Lung (tissue), 12 donors: ENCODE measurements around the gene PSMB2. TPM values are rescaled to one million over a fixed set of nuclear protein-coding genes. Genes with fewer than 3 reads are reported as not detected.

Experiments used
- ATAC-seq: fragments of 200-7000 bp; cut with Tn5 transposase; one replicate; pipeline ENCODE4 v1.9.1; 2020; ENCODE audit warnings: moderate number of reproducible peaks; ENCODE audit not compliant: insufficient read depth, low FRiP score
- DNase-seq, 3 donors: peaks; one replicate each; pipeline ENCODE4 v3.0.0-alpha.2; 2013 to 2017
- H3K27ac ChIP-seq, 2 donors: one replicate each; pipeline ENCODE4 v1.5.1; 2013; ENCODE audit warnings: mild to moderate bottlenecking in 2 of 2, moderate library complexity in 2 of 2, control low read depth in 1 of 2, inconsistent platforms in 1 of 2, low read depth in 1 of 2, low read length in 1 of 2
- H3K27me3 ChIP-seq, 3 donors: one replicate each; pipeline ENCODE4 v1.5.1; 2013; ENCODE audit warnings: low read length in 2 of 3; ENCODE audit not compliant: control insufficient read depth in 3 of 3, insufficient read depth in 3 of 3
- H3K36me3 ChIP-seq, 4 donors: one replicate each; pipeline ENCODE4 v1.5.1; 2013; ENCODE audit warnings: low read length in 4 of 4, mild to moderate bottlenecking in 1 of 4, moderate library complexity in 1 of 4; ENCODE audit not compliant: control insufficient read depth in 4 of 4, insufficient read depth in 4 of 4
- H3K4me1 ChIP-seq, 5 donors: one replicate each; pipeline ENCODE4 v1.5.1; 2013; ENCODE audit warnings: low read length in 5 of 5, mild to moderate bottlenecking in 2 of 5, moderate library complexity in 1 of 5; ENCODE audit not compliant: control insufficient read depth in 5 of 5, insufficient read depth in 5 of 5
- H3K4me3 ChIP-seq: one replicate; pipeline ENCODE4 v1.5.1; 2013; ENCODE audit warnings: mild to moderate bottlenecking, control low read depth, moderate library complexity
- H3K9ac ChIP-seq, 2 donors: one replicate each; pipeline ENCODE4 v1.5.1; 2013; ENCODE audit warnings: low read length in 2 of 2, control low read depth in 1 of 2; ENCODE audit not compliant: insufficient read depth in 1 of 2
- H3K9me3 ChIP-seq, 4 donors: one replicate each; pipeline ENCODE4 v1.5.1; 2013; ENCODE audit warnings: low read length in 3 of 4, mild to moderate bottlenecking in 1 of 4, moderate library complexity in 1 of 4; ENCODE audit not compliant: control insufficient read depth in 4 of 4, insufficient read depth in 3 of 4
- WGBS, 2 donors: extraction: QIAGEN DNeasy Blood & Tissue Kit; methylation state at CpG; one replicate each; pipeline ENCODE4 v1.1.7; 2013; 5-methylcytosine and 5-hydroxymethylcytosine counted together
- polyA plus RNA-seq, 2 donors: library from polyadenylated mRNA; stranded (reverse); fragments of 200-250 nt; gene quantifications; one replicate each; pipeline ENCODE4 v1.2.1, GENCODE V29; 2013
- total RNA-seq, 2 donors: library from RNA; depleted of rRNA in 1 of 2; stranded (reverse); fragments of >200 nt in 1 of 2; gene quantifications; one replicate each; pipeline ENCODE4 v1.2.1, GENCODE V29; 2014 to 2021
- TF ChIP-seq, protein P1 (sequence below): IDR thresholded peaks from 2 replicates; pipeline ENCODE4 v1.5.1; 2012; ENCODE audit warnings: mild to moderate bottlenecking; ENCODE audit errors: control extremely low read depth, extremely low read depth
- donor health status: control.
- donor health status: control.
- donor health status: Bipolar disorder and iron deficiency.
- donor health status: healthy.
- donor health status: DM: yes; HTN: yes; CAD: no.

Gene PSMB2
- total and polyA plus RNA-seq, 4 donors, result 32.0 to 59.2 (median 57.8) TPM

DNA sequence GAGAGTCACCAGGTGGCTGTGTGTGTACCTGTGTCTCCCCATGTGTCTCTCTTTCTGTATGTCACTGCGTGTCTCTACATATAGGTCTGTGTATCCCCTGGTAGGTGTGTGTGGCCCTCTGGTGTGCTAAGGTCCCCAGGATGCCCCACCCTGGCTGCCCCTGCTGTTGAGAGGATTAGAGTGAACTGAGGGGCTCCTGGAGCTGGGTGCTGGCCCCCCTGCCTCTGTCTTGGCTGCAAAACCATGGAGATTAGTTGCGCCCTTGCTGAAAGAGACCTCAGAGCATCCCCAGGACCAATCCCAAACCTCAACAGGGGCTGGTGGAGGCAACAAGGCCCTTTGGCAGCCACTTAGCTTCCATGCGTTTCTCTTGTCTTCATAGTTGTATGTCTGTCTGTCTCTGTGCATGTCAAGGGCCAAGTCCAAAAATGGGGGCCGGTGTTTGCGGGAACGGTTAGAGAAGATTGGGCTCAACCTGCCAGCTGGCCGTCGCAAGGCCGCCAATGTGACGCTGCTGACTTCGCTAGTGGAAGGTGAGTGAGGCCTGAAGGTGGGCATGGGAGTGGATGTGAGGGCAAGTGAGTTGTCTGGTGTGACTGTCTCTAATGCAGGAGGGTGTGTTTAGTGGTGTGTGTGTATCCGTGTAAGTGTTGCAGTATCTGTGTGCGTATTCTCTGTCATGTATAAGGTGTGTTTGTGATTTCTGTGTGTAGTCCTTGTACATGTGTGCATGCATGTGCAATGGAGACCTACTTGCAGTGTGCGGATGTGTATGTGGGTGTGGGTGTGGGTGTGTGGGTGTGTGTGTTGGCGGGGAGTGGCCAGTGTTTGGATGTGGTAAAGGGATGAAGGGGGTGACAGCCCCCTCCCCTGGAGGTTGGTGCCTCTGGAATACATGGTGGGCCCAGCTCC, 51.6 kb downstream of the PSMB2 start:
- DNase-seq (no peak), ATAC-seq (no peak)
- no peak overlapping the region for H3K4me3 ChIP-seq
- no peaks in the 10 kb centered on the region for H3K27me3 ChIP-seq
- H3K4me1 ChIP-seq, result peaks cover 0 to 7% (median 0%) of the 10 kb centered on the region in 5 donors
- TF ChIP-seq, protein P1, sequence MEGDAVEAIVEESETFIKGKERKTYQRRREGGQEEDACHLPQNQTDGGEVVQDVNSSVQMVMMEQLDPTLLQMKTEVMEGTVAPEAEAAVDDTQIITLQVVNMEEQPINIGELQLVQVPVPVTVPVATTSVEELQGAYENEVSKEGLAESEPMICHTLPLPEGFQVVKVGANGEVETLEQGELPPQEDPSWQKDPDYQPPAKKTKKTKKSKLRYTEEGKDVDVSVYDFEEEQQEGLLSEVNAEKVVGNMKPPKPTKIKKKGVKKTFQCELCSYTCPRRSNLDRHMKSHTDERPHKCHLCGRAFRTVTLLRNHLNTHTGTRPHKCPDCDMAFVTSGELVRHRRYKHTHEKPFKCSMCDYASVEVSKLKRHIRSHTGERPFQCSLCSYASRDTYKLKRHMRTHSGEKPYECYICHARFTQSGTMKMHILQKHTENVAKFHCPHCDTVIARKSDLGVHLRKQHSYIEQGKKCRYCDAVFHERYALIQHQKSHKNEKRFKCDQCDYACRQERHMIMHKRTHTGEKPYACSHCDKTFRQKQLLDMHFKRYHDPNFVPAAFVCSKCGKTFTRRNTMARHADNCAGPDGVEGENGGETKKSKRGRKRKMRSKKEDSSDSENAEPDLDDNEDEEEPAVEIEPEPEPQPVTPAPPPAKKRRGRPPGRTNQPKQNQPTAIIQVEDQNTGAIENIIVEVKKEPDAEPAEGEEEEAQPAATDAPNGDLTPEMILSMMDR, result no peak
- 94 to 97% methylated on average over 15 of the region's 15 CpGs for WGBS, 2 donors
- H3K9ac ChIP-seq, result no peak overlapping the region
- no peaks in the 10 kb centered on the region for H3K9me3 ChIP-seq
- H3K36me3 ChIP-seq, result peaks cover 0 to 4% (median 1%) of the 10 kb centered on the region in 4 donors
- no peak overlapping the region for H3K27ac ChIP-seq

- 86 to 88% methylated on average over 21 of the region's 21 CpGs for WGBS, 2 donors
- TF ChIP-seq, protein P1, result no peak
These were observed 53.0 kb downstream of the PSMB2 start for GRCh38 chr1:35588197-35588910.

GRCh38 chr1:35587736-35588135, 53.6 kb downstream of the PSMB2 start:
- H3K36me3 ChIP-seq, result peaks cover 0 to 5% (median 1%) of the 10 kb centered on the region in 4 donors
- no peak overlapping the region for H3K9ac ChIP-seq
- H3K4me1 ChIP-seq, result no peaks in the 10 kb centered on the region
- H3K9me3 ChIP-seq, result no peaks in the 10 kb centered on the region
- TF ChIP-seq, protein P1, result no peak
- H3K27me3 ChIP-seq, result no peaks in the 10 kb centered on the region
- WGBS, 2 donors, result 90 to 92% methylated on average over 6 of the region's 6 CpGs
- ATAC-seq (no peak), DNase-seq (no peak)
- H3K4me3 ChIP-seq, result no peak overlapping the region
- H3K27ac ChIP-seq, result no peak overlapping the region

More at GRCh38 chr1:35588197-35588910, 53.0 kb downstream of the PSMB2 start:
- Histone ChIP-seq H3K27ac (no peak overlapping the region), H3K9me3 (no peaks in the 10 kb centered on the region), H3K27me3 (no peaks in the 10 kb centered on the region), H3K9ac (no peak overlapping the region), H3K4me1 (peaks cover 0 to 4% (median 0%) of the 10 kb centered on the region in 5 donors), H3K36me3 (peaks cover 0 to 5% (median 1%) of the 10 kb centered on the region in 4 donors), H3K4me3 (no peak overlapping the region)
- DNase-seq (no peak), ATAC-seq (no peak)
